Neural progenitor cell (in vitro differentiated cells): ENCODE measurements around the gene TLNRD1.

Source experiments
- CTCF ChIP-seq: fragments of 200-600 bp; sonication (generic); IDR thresholded peaks from 2 replicates; pipeline ENCODE4 v1.5.1; 2017; ENCODE audit warnings: antibody characterized with exemption, mild to moderate bottlenecking
- EZH2 ChIP-seq: fragments of 200-600 bp; sonication (generic); IDR thresholded peaks from 2 replicates; pipeline ENCODE4 v1.6.1; 2017; ENCODE audit warnings: antibody characterized with exemption, mild to moderate bottlenecking, moderate library complexity
- EZH2phosphoT487 ChIP-seq: fragments of 200-600 bp; sonication (generic); IDR thresholded peaks from 2 replicates; pipeline ENCODE4 v1.6.1; 2017; ENCODE audit warnings: antibody characterized with exemption

GRCh38 chr15:81052046-81052445 is 51.3 kb downstream of the TLNRD1 start:
- no peak for TF ChIP-seq EZH2
- no peak for TF ChIP-seq CTCF
- TF ChIP-seq EZH2phosphoT487 = no peak
